SK-N-SH (cell line): ENCODE measurements around the gene ABCC2. TPM values are rescaled to one million over a fixed set of nuclear protein-coding genes. Genes with fewer than 3 reads are reported as not detected.

ENCODE experiments used
- CTCF ChIA-PET: fragments of 300-600, 350-600 bp; formaldehyde crosslinking; extraction: SDS; loops from one replicate; lab custom pipeline; 2021; lab: Yijun Ruan, JAX
- POLR2A ChIA-PET: fragments of 350-600 bp; sonication (Branson Sonifier 250); formaldehyde crosslinking; extraction: SDS; loops from one replicate; lab custom pipeline; 2020; ENCODE audit warnings: antibody characterized with exemption, inconsistent platforms; lab: Yijun Ruan, JAX
- DNase-seq: peaks from one replicate; pipeline ENCODE4 v3.0.0; 2012
- H2AFZ ChIP-seq: fragments of 200-600 bp; sonication (generic); 2 replicates; pipeline ENCODE4 v1.8.1; 2016; ENCODE audit warnings: antibody characterized with exemption, mild to moderate bottlenecking, low read depth
- H3F3A ChIP-seq: fragments of 200-600 bp; sonication (generic); replicated peaks from 2 replicates; pipeline ENCODE3; 2016; ENCODE audit warnings: antibody characterized with exemption, mild to moderate bottlenecking; ENCODE audit not compliant: insufficient read depth
- H3K27ac ChIP-seq, 2 experiments: fragments of 200-500 bp in 1 of 2; fragments of 200-600 bp in 1 of 2; sonication (Bioruptor generic) in 1 of 2; sonication (generic), shearing (Covaris generic) in 1 of 2; 2 replicates each; pipeline versions ENCODE4 v1.5.1 to v1.6.1; 2014 to 2016; ENCODE audit warnings: low read depth in 2 of 2, inconsistent platforms in 1 of 2, low read length in 1 of 2, mild to moderate bottlenecking in 1 of 2, mixed read lengths in 1 of 2
- H3K27me3 ChIP-seq: fragments of 200-600 bp; sonication (generic), shearing (Covaris generic); 2 replicates; pipeline ENCODE4 v1.6.1; 2016; ENCODE audit warnings: mixed run types; ENCODE audit not compliant: insufficient read depth
- H3K36me3 ChIP-seq, 2 experiments: fragments of 200-500 bp in 1 of 2; fragments of 200-600 bp in 1 of 2; sonication (Bioruptor generic) in 1 of 2; sonication (generic) in 1 of 2; replicated peaks in 1 of 2; 2 replicates each; pipeline versions ENCODE3 to v1.5.1; 2014 to 2016; ENCODE audit warnings: low read length in 1 of 2, mild to moderate bottlenecking in 1 of 2; ENCODE audit not compliant: insufficient read depth in 2 of 2, control insufficient read depth in 1 of 2
- H3K4me1 ChIP-seq, 2 experiments: fragments of 200-500 bp in 1 of 2; fragments of 200-600 bp in 1 of 2; sonication (Bioruptor generic) in 1 of 2; sonication (generic), shearing (Covaris generic) in 1 of 2; 2 replicates each; pipeline versions ENCODE4 v1.5.1 to v1.6.1; 2014 to 2016; ENCODE audit warnings: low read depth in 1 of 2, low read length in 1 of 2, mixed run types in 1 of 2; ENCODE audit not compliant: insufficient read depth in 2 of 2, control insufficient read depth in 1 of 2
- H3K4me2 ChIP-seq: fragments of 200-600 bp; sonication (generic), shearing (Covaris generic); 2 replicates; pipeline ENCODE4 v1.6.1; 2017; ENCODE audit warnings: mixed run types
- H3K4me3 ChIP-seq, 2 experiments: fragments of 200-500 bp in 1 of 2; fragments of 200-600 bp in 1 of 2; sonication (Bioruptor generic) in 1 of 2; sonication (generic), shearing (Covaris generic) in 1 of 2; 2 replicates each; pipeline versions ENCODE4 v1.5.1 to v1.8.1; 2014 to 2016; ENCODE audit warnings: low read depth in 2 of 2, inconsistent platforms in 1 of 2, low read length in 1 of 2, mild to moderate bottlenecking in 1 of 2, mixed read lengths in 1 of 2, moderate library complexity in 1 of 2
- H3K79me2 ChIP-seq: fragments of 200-600 bp; sonication (generic); 2 replicates; pipeline ENCODE4 v1.8.1; 2017; ENCODE audit warnings: mild to moderate bottlenecking; ENCODE audit not compliant: insufficient read depth
- H3K9ac ChIP-seq: fragments of 200-600 bp; sonication (generic); 2 replicates; pipeline ENCODE4 v1.6.1; 2017; ENCODE audit warnings: mixed run types
- H3K9me2 ChIP-seq: fragments of 200-600 bp; sonication (generic); 2 replicates; pipeline ENCODE4 v1.6.1; 2017; ENCODE audit warnings: mixed run types
- H3K9me3 ChIP-seq: fragments of 200-600 bp; sonication (generic); 2 replicates; pipeline ENCODE4 v1.6.1; 2017; ENCODE audit warnings: mixed run types, mild to moderate bottlenecking, moderate library complexity
- H4K20me1 ChIP-seq: fragments of 200-600 bp; sonication (generic); 2 replicates; pipeline ENCODE4 v1.6.1; 2017; ENCODE audit warnings: mild to moderate bottlenecking, mixed run types; ENCODE audit not compliant: insufficient read depth
- CHD2 ChIP-seq: fragments of 150-350 bp; IDR thresholded peaks from 2 replicates; pipeline ENCODE4 v1.6.1; 2018; ENCODE audit warnings: low read length; ENCODE audit not compliant: partially characterized antibody
- ELF1 ChIP-seq: IDR thresholded peaks from 2 replicates; pipeline ENCODE4 v1.4.0; 2012
- EP300 ChIP-seq, 2 experiments: IDR thresholded peaks; 2 replicates each; pipeline versions ENCODE4 v1.4.0 to v1.6.1; 2012; ENCODE audit warnings: borderline replicate concordance in 1 of 2, low read depth in 1 of 2, low read length in 1 of 2
- EZH2phosphoT487 ChIP-seq: fragments of 200-600 bp; sonication (generic); IDR thresholded peaks from 2 replicates; pipeline ENCODE4 v1.6.1; 2017; ENCODE audit warnings: low read depth, mixed run types, mild to moderate bottlenecking, antibody characterized with exemption, moderate library complexity, borderline replicate concordance
- FOSL2 ChIP-seq: IDR thresholded peaks from 2 replicates; pipeline ENCODE4 v1.4.0; 2012; ENCODE audit warnings: low read depth, mild to moderate bottlenecking, moderate library complexity, borderline replicate concordance
- FOXJ3 ChIP-seq: sonication (generic); formaldehyde crosslinking; IDR thresholded peaks from 2 replicates; pipeline ENCODE4 v1.5.1; 2020; ENCODE audit warnings: mild to moderate bottlenecking, missing genetic modification reagents
- GATA2 ChIP-seq: sonication (generic); formaldehyde crosslinking; IDR thresholded peaks from 2 replicates; pipeline ENCODE4 v1.5.0; 2020; ENCODE audit warnings: mild to moderate bottlenecking, missing genetic modification reagents
- JUND ChIP-seq: IDR thresholded peaks from 2 replicates; pipeline ENCODE4 v1.4.0; 2012
- MEF2A ChIP-seq: IDR thresholded peaks from 2 replicates; pipeline ENCODE4 v1.4.0; 2012; ENCODE audit warnings: low read depth, borderline replicate concordance
- POLR2AphosphoS5 ChIP-seq: IDR thresholded peaks from 2 replicates; pipeline ENCODE4 v1.6.1; 2012; ENCODE audit warnings: low read depth, low read length
- RAD21 ChIP-seq: IDR thresholded peaks from 2 replicates; pipeline ENCODE4 v1.6.1; 2012; ENCODE audit warnings: mild to moderate bottlenecking, low read length
- RCOR1 ChIP-seq: fragments of 150-350 bp; IDR thresholded peaks from 2 replicates; pipeline ENCODE4 v1.6.1; 2017; ENCODE audit warnings: antibody characterized with exemption, low read length
- RFX5 ChIP-seq: IDR thresholded peaks from 2 replicates; pipeline ENCODE4 v1.6.1; 2012; ENCODE audit warnings: mild to moderate bottlenecking, improper control_type of control experiment, low read length
- SMC3 ChIP-seq: IDR thresholded peaks from 2 replicates; pipeline ENCODE4 v1.6.1; 2012; ENCODE audit warnings: low read depth, low read length, improper control_type of control experiment
- TAF1 ChIP-seq: IDR thresholded peaks from 2 replicates; pipeline ENCODE4 v1.6.1; 2012; ENCODE audit warnings: low read depth, mild to moderate bottlenecking, low read length, moderate library complexity, borderline replicate concordance
- TEAD4 ChIP-seq: IDR thresholded peaks from 2 replicates; pipeline ENCODE4 v1.4.0; 2012; ENCODE audit warnings: mild to moderate bottlenecking, borderline replicate concordance; ENCODE audit not compliant: insufficient read depth
- WGBS: methylation state at CpG from one replicate; pipeline ENCODE4 v1.1.6; 2017; ENCODE audit warnings: low lambda C conversion rate; 5-methylcytosine and 5-hydroxymethylcytosine counted together
- polyA plus RNA-seq, 3 experiments: library from polyadenylated mRNA; depleted of rRNA; stranded (reverse); fragments of >200 nt; gene quantifications; 2 replicates each; pipeline ENCODE4 v1.2.3, GENCODE V29; 2012
- TF ChIP-seq, protein P1 (sequence below): IDR thresholded peaks from 2 replicates; pipeline ENCODE4 v1.4.0; 2012; ENCODE audit warnings: low read depth, borderline replicate concordance
- TF ChIP-seq, protein P2 (sequence below): fragments of 200-600 bp; sonication (generic); IDR thresholded peaks from 2 replicates; pipeline ENCODE4 v1.6.1; 2017; ENCODE audit warnings: antibody characterized with exemption, mild to moderate bottlenecking, moderate library complexity
- TF ChIP-seq, protein P3 (sequence below): IDR thresholded peaks from 2 replicates; pipeline ENCODE4 v1.4.0; 2012; ENCODE audit warnings: low read depth
- TF ChIP-seq, protein P4 (sequence below): fragments of 150-350 bp; IDR thresholded peaks from 2 replicates; pipeline ENCODE4 v1.6.1; 2016; ENCODE audit warnings: mild to moderate bottlenecking, low read depth, low read length

Gene ABCC2
- polyA plus RNA-seq, 1 of the 3 experiments (the other 2 are of a cell fraction): 0.48 TPM

DNA sequence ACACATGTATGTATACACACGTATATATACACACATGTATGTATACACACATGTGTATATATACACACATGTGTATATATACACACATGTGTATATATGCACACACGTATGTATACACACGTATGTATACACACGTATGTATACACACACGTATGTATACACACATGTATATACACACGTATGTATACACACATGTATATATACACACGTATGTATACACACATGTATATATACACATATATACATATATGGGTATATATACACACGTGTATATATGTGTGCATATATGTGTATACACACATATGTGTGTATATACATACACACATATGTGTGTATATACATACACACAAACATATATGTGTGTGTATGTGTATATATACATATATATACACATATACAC is 31.7 kb downstream of the ABCC2 start:
- TF ChIP-seq RAD21 (no peak), EZH2phosphoT487 (no peak), GATA2 (CRISPR knock-in tag) (no peak), SMC3 (no peak), ELF1 (no peak), RFX5 (no peak), MEF2A (no peak), EP300 (IDR thresholded peaks at IDR 0.05; ENCODE audit: borderline replicate concordance in 1 of 2, low read depth in 1 of 2, low read length in 1 of 2) (no peak), CHD2 (no peak), TEAD4 (no peak), FOSL2 (no peak), FOXJ3 (CRISPR knock-in tag) (no peak), POLR2AphosphoS5 (no peak), RCOR1 (no peak), TAF1 (no peak), JUND (no peak)
- TF ChIP-seq, protein P1, sequence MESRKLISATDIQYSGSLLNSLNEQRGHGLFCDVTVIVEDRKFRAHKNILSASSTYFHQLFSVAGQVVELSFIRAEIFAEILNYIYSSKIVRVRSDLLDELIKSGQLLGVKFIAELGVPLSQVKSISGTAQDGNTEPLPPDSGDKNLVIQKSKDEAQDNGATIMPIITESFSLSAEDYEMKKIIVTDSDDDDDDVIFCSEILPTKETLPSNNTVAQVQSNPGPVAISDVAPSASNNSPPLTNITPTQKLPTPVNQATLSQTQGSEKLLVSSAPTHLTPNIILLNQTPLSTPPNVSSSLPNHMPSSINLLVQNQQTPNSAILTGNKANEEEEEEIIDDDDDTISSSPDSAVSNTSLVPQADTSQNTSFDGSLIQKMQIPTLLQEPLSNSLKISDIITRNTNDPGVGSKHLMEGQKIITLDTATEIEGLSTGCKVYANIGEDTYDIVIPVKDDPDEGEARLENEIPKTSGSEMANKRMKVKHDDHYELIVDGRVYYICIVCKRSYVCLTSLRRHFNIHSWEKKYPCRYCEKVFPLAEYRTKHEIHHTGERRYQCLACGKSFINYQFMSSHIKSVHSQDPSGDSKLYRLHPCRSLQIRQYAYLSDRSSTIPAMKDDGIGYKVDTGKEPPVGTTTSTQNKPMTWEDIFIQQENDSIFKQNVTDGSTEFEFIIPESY: no peak
- TF ChIP-seq, protein P2, sequence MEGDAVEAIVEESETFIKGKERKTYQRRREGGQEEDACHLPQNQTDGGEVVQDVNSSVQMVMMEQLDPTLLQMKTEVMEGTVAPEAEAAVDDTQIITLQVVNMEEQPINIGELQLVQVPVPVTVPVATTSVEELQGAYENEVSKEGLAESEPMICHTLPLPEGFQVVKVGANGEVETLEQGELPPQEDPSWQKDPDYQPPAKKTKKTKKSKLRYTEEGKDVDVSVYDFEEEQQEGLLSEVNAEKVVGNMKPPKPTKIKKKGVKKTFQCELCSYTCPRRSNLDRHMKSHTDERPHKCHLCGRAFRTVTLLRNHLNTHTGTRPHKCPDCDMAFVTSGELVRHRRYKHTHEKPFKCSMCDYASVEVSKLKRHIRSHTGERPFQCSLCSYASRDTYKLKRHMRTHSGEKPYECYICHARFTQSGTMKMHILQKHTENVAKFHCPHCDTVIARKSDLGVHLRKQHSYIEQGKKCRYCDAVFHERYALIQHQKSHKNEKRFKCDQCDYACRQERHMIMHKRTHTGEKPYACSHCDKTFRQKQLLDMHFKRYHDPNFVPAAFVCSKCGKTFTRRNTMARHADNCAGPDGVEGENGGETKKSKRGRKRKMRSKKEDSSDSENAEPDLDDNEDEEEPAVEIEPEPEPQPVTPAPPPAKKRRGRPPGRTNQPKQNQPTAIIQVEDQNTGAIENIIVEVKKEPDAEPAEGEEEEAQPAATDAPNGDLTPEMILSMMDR: no peak
- TF ChIP-seq, protein P3, sequence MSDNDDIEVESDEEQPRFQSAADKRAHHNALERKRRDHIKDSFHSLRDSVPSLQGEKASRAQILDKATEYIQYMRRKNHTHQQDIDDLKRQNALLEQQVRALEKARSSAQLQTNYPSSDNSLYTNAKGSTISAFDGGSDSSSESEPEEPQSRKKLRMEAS: no peak
- TF ChIP-seq, protein P4, sequence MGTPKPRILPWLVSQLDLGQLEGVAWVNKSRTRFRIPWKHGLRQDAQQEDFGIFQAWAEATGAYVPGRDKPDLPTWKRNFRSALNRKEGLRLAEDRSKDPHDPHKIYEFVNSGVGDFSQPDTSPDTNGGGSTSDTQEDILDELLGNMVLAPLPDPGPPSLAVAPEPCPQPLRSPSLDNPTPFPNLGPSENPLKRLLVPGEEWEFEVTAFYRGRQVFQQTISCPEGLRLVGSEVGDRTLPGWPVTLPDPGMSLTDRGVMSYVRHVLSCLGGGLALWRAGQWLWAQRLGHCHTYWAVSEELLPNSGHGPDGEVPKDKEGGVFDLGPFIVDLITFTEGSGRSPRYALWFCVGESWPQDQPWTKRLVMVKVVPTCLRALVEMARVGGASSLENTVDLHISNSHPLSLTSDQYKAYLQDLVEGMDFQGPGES: no peak
- TF ChIP-seq, all 33 proteins: peak for 0
- Histone ChIP-seq H3K27me3 (no peaks in the 10 kb centered on the region), H3K79me2 (no peaks in the 10 kb centered on the region), H3K4me2 (no peak overlapping the region), H3K27ac (no peak overlapping the region), H3K9ac (no peak overlapping the region), H2AFZ (no peak overlapping the region), H4K20me1 (no peaks in the 10 kb centered on the region), H3K4me3 (no peak overlapping the region), H3K36me3 (no peaks in the 10 kb centered on the region), H3F3A (peaks cover 9% of the 10 kb centered on the region), H3K9me2 (no peaks in the 10 kb centered on the region), H3K4me1 (no peaks in the 10 kb centered on the region), H3K9me3 (no peaks in the 10 kb centered on the region)
- CTCF ChIA-PET: no interaction called here
- POLR2A ChIA-PET: no interaction called here
- DNase-seq: no peak
- 73% methylated on average over 8 of the region's 8 CpGs for WGBS
